SK-N-MC (cell line): ENCODE data around the gene MED19.
A peak's percentile ranks its signal among the peaks of the same experiment; 100 is the strongest.
"Not testable (repeated sequence)": the region's sequence is repeated elsewhere in the genome, so short reads cannot be mapped to it uniquely, and the experiment has no call there.

Source experiments
- DNase-seq: peaks from one replicate; pipeline ENCODE4 v3.0.0-alpha.2; 2011; ENCODE audit warnings: low read depth, low spot score
- H3K27ac ChIP-seq: fragments of 200-600 bp; sonication (generic); 2 replicates; pipeline ENCODE4 v1.5.1; 2016; ENCODE audit warnings: mixed run types
- H3K36me3 ChIP-seq: fragments of 200-600 bp; sonication (generic); 2 replicates; pipeline ENCODE4 v1.6.1; 2017; ENCODE audit warnings: antibody characterized with exemption, low read length, mixed read lengths; ENCODE audit not compliant: insufficient read depth
- H3K4me3 ChIP-seq: fragments of 200-600 bp; sonication (generic); 2 replicates; pipeline ENCODE4 v1.5.1; 2016
- H3K9ac ChIP-seq: fragments of 200-600 bp; sonication (generic); 2 replicates; pipeline ENCODE4 v1.8.0; 2017; ENCODE audit warnings: mixed run types, mixed read lengths; ENCODE audit not compliant: insufficient read length
- H3K9me3 ChIP-seq: fragments of 200-600 bp; sonication (generic); 2 replicates; pipeline ENCODE4 v1.6.1; 2017; ENCODE audit warnings: low read depth, mild to moderate bottlenecking, antibody characterized with exemption, low read length, moderate library complexity, mixed read lengths
- EZH2 ChIP-seq: fragments of 200-600 bp; sonication (generic); IDR thresholded peaks from one replicate; pipeline ENCODE4 v1.6.1; 2017; ENCODE audit warnings: antibody characterized with exemption
- FOXP2 ChIP-seq: optimal IDR thresholded peaks from 2 replicates; pipeline ENCODE3; 2011; ENCODE audit warnings: mild to moderate bottlenecking, moderate library complexity; ENCODE audit not compliant: insufficient read depth; ENCODE audit errors: extremely low read length, control extremely low read depth
- POLR2AphosphoS5 ChIP-seq: IDR thresholded peaks from 2 replicates; pipeline ENCODE4 v1.6.1; 2012; ENCODE audit warnings: mild to moderate bottlenecking, low read depth, low read length, borderline replicate concordance

Gene MED19

GRCh38 chr11:57698843-57699365 lies 13.1 kb downstream of the MED19 start:
- peaks cover 77% of the 10 kb centered on the region for H3K36me3 ChIP-seq
- TF ChIP-seq POLR2AphosphoS5 (no peak), FOXP2 (no peak), EZH2 (no peak)

GRCh38 chr11:57690474-57690873 lies 21.5 kb downstream of the MED19 start:
- not testable (repeated sequence) for H3K27ac ChIP-seq, DNase-seq, H3K4me3 ChIP-seq, H3K9ac ChIP-seq, H3K9me3 ChIP-seq
- H3K36me3 ChIP-seq, result peaks cover 73% of the 10 kb centered on the region

More at GRCh38 chr11:57698843-57699365, 13.1 kb downstream of the MED19 start:
- Histone ChIP-seq H3K9ac (no peak overlapping the region), H3K27ac (no peak overlapping the region), H3K4me3 (no peak overlapping the region), H3K9me3 (no peaks in the 10 kb centered on the region)
- no peak for DNase-seq

DNA sequence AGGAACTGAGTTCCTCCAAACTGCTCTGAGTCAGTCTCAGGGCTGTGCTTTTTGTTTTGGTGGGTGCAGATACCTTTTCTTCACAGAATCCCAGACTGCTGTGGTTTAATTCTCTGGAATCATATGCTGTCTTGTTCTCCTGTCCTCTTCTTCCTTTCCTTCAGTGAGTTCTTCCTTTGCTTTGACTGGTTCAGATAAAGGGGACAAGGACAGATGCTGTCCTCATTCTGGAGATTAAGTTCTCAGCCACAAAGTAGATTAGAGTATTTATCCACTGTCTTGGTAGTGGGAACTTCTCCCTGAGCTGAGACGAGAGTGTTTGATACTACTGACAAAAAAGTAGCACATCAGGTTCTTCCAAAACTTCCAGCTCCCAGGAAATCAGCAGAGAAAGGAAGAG lies 30.8 kb downstream of the MED19 start:
- DNase-seq, result no peak
- Histone ChIP-seq H3K27ac (no peak overlapping the region), H3K9ac (no peak overlapping the region), H3K36me3 (peaks cover 53% of the 10 kb centered on the region), H3K9me3 (no peaks in the 10 kb centered on the region), H3K4me3 (no peak overlapping the region)
- TF ChIP-seq POLR2AphosphoS5, result no peak
- TF ChIP-seq FOXP2, result no peak
- TF ChIP-seq EZH2, result no peak

DNA sequence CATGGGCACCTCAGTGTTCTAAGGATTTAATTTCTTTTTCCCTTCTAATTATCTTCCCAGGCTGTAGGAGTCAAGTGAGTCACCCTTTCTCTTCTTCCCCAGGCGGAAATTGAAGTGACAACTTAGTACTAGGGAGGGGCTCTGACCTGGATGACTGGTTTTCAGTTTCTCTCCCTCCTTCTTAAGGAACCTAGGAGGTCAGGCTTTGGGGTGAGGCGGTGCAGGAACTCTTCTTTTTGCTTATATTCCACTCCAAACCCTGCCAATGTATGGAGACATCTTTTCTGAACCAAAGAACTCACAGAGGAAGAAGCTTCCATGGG lies 31.5 kb downstream of the MED19 start:
- no peak overlapping the region for H3K9ac ChIP-seq
- peaks cover 54% of the 10 kb centered on the region for H3K36me3 ChIP-seq
- no peak for TF ChIP-seq FOXP2
- no peak for TF ChIP-seq EZH2
- TF ChIP-seq POLR2AphosphoS5, result no peak
- DNase-seq, result no peak
- H3K27ac ChIP-seq, result no peak overlapping the region
- H3K9me3 ChIP-seq, result no peaks in the 10 kb centered on the region
- no peak overlapping the region for H3K4me3 ChIP-seq

- Histone ChIP-seq H3K27ac (no peak overlapping the region), H3K4me3 (no peak overlapping the region), H3K9me3 (no peaks in the 10 kb centered on the region), H3K9ac (no peak overlapping the region), H3K36me3 (peaks cover 58% of the 10 kb centered on the region)
- no peak for DNase-seq
- TF ChIP-seq EZH2 (no peak), FOXP2 (no peak), POLR2AphosphoS5 (no peak)
Measured at GRCh38 chr11:57679396-57679795, 32.6 kb downstream of the MED19 start.

DNA sequence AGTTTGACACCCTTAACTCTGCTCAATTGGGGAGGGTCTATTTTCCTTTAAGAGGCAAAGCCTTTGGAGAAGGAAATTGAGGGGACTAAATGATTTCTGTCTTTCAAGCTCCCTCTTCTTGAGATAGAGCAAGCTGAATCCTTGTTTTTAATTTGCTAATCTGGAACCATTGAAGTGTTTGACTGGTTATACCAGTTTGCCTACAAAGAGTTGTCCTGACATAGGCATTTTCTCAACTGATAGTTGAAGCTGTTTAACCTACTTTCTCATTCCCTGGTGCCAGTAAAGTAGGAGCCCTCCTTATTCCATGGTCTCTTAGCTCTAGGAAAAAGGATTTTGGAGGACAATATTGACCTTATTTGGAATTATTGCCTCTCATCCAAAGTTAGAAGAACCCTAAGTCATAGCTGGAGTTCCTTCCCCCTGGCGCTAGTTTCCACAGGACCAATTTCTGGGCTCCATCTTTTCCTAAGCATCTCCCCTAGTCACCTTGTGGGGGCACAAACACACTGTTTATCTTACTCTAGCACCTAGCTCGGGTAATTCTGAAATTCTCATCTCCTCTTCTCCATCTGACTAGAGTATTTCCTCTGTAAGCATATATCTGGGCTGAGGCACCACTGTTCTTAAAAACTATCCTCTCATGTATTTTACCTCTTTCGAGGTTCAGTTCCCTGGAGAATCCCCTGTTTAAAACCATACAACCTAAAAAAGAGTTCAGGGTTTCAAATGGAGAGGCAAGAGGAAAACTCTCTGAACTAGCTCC lies 36.7 kb downstream of the MED19 start:
- Histone ChIP-seq H3K9ac (no peak overlapping the region), H3K36me3 (peaks cover 59% of the 10 kb centered on the region), H3K4me3 (no peak overlapping the region), H3K27ac (no peak overlapping the region), H3K9me3 (no peaks in the 10 kb centered on the region)
- no peak for DNase-seq
- no peak for TF ChIP-seq FOXP2
- TF ChIP-seq POLR2AphosphoS5, result no peak
- no peak for TF ChIP-seq EZH2

DNA sequence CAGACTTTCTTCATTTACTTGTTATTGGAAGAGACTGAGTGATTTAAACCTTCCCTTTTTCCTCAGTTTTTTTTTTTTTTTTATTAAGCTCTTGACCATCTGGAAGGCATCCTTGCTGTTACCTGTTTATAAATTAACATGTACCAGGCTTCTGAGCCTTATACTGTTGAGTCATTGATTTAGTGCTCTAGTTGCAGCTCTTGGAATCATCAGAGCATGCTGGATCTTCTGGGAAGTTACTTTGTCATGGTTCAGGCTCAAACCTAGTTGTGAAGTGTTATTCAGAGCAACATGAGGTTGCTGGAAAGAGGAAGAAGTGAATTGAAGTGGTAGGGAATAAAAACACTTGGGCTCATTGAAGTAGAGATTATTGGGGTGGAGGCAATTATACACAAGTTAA lies 37.8 kb downstream of the MED19 start:
- Histone ChIP-seq H3K27ac (no peak overlapping the region), H3K36me3 (peaks cover 59% of the 10 kb centered on the region), H3K9me3 (no peaks in the 10 kb centered on the region), H3K4me3 (no peak overlapping the region), H3K9ac (no peak overlapping the region)
- no peak for DNase-seq
- no peak for TF ChIP-seq POLR2AphosphoS5
- TF ChIP-seq EZH2, result no peak
- TF ChIP-seq FOXP2, result no peak

GRCh38 chr11:57668434-57668782 lies 43.6 kb downstream of the MED19 start:
- no peak for DNase-seq

More at GRCh38 chr11:57668434-57668782, 43.6 kb downstream of the MED19 start:
- H3K36me3 ChIP-seq, result peaks cover 23% of the 10 kb centered on the region
- no peak for TF ChIP-seq EZH2
- no peak for TF ChIP-seq POLR2AphosphoS5
- no peak for TF ChIP-seq FOXP2
- no peaks in the 10 kb centered on the region for H3K9me3 ChIP-seq
- peak overlapping the region; percentile 96 for H3K27ac ChIP-seq
- H3K9ac ChIP-seq, result peak overlapping the region; percentile 99
- H3K4me3 ChIP-seq, result peak overlapping the region; percentile 99
